GM12891 (cell line): ENCODE data around the gene NIN.

Source experiments
- PAX5 ChIP-seq: IDR thresholded peaks from 2 replicates; pipeline ENCODE4 v1.6.1; 2011; ENCODE audit warnings: low read length, moderate library complexity, mild to moderate bottlenecking; ENCODE audit not compliant: insufficient read depth, severe bottlenecking
- POLR2A ChIP-seq: IDR thresholded peaks from 2 replicates; pipeline ENCODE4 v1.6.1; 2011; ENCODE audit warnings: low read depth, low read length, control low read depth
- POLR2AphosphoS5 ChIP-seq: IDR thresholded peaks from 2 replicates; pipeline ENCODE4 v1.6.1; 2011; ENCODE audit warnings: low read depth, low read length, control low read depth
- SPI1 ChIP-seq: IDR thresholded peaks from 2 replicates; pipeline ENCODE4 v1.6.1; 2011; ENCODE audit warnings: low read depth, low read length, control low read depth
- TAF1 ChIP-seq: IDR thresholded peaks from 2 replicates; pipeline ENCODE4 v1.6.1; 2011; ENCODE audit warnings: low read depth, low read length, control low read depth

GRCh38 chr14:50717811-50718210, 113.2 kb downstream of the NIN start:
- TF ChIP-seq POLR2A = peak; percentile 59; the same call in 1 of the 2 replicates
- no peak for TF ChIP-seq TAF1
- TF ChIP-seq POLR2AphosphoS5 = 0 out of 2 replicates have a peak, but pooled peaks have one; percentile 38
- TF ChIP-seq PAX5 = no peak
- TF ChIP-seq SPI1 = no peak
